ENCODE measurements around the gene CBX5. TPM values are rescaled to one million over a fixed set of nuclear protein-coding genes. Genes with fewer than 3 reads are reported as not detected.
"Not testable (repeated sequence)": the region's sequence is repeated elsewhere in the genome, so short reads cannot be mapped to it uniquely, and the experiment has no call there.

Gene CBX5
- total RNA-seq, 1 donor from 2014 or later: 271 TPM

GRCh38 chr12:54197431-54197909 is 82.5 kb downstream of the CBX5 start:
- H3K4me1 Mint-ChIP-seq (ENCODE audit: low read depth): peaks cover 12% of the 10 kb centered on the region
- no peaks in the 10 kb centered on the region for H3K36me3 Mint-ChIP-seq (ENCODE audit: insufficient read depth)
- peaks cover 75% of the 10 kb centered on the region for H3K27me3 Mint-ChIP-seq
- no peak for DNase-seq (ENCODE audit: low spot score, unreplicated experiment)
- no peak for TF ChIP-seq CTCF (IDR thresholded peaks at IDR 0.05; ENCODE audit: unreplicated experiment)
- H3K9me3 Mint-ChIP-seq (ENCODE audit: low read depth): no peaks in the 10 kb centered on the region
- H3K27ac Mint-ChIP-seq: no peak overlapping the region
- no peak overlapping the region for H3K4me3 Mint-ChIP-seq (ENCODE audit: low read depth)

GRCh38 chr12:54197010-54197409 is 82.9 kb downstream of the CBX5 start:
- no peak for DNase-seq (ENCODE audit: low spot score, unreplicated experiment)
- Mint-ChIP-seq H3K27ac (no peak overlapping the region), H3K27me3 (peaks cover 75% of the 10 kb centered on the region), H3K9me3 (ENCODE audit: low read depth) (no peaks in the 10 kb centered on the region), H3K4me3 (ENCODE audit: low read depth) (no peak overlapping the region), H3K4me1 (ENCODE audit: low read depth) (peaks cover 12% of the 10 kb centered on the region), H3K36me3 (ENCODE audit: insufficient read depth) (no peaks in the 10 kb centered on the region)
- no peak for TF ChIP-seq CTCF (IDR thresholded peaks at IDR 0.05; ENCODE audit: unreplicated experiment)

- DNase-seq (ENCODE audit: low spot score, unreplicated experiment): no peak
- Mint-ChIP-seq H3K27ac (no peak overlapping the region), H3K4me3 (ENCODE audit: low read depth) (no peak overlapping the region), H3K9me3 (ENCODE audit: low read depth) (no peaks in the 10 kb centered on the region), H3K4me1 (ENCODE audit: low read depth) (peaks cover 12% of the 10 kb centered on the region), H3K36me3 (ENCODE audit: insufficient read depth) (no peaks in the 10 kb centered on the region), H3K27me3 (peaks cover 71% of the 10 kb centered on the region)
- no peak for TF ChIP-seq CTCF (IDR thresholded peaks at IDR 0.05; ENCODE audit: unreplicated experiment)
Measured at GRCh38 chr12:54196396-54196795, 83.5 kb downstream of the CBX5 start.

GRCh38 chr12:54195737-54196347 is 84.1 kb downstream of the CBX5 start:
- no peak for TF ChIP-seq CTCF (IDR thresholded peaks at IDR 0.05; ENCODE audit: unreplicated experiment)
- H3K4me1 Mint-ChIP-seq (ENCODE audit: low read depth): peaks cover 14% of the 10 kb centered on the region
- H3K9me3 Mint-ChIP-seq (ENCODE audit: low read depth): no peaks in the 10 kb centered on the region
- peaks cover 67% of the 10 kb centered on the region for H3K27me3 Mint-ChIP-seq
- H3K4me3 Mint-ChIP-seq (ENCODE audit: low read depth): no peak overlapping the region
- no peak overlapping the region for H3K27ac Mint-ChIP-seq
- H3K36me3 Mint-ChIP-seq (ENCODE audit: insufficient read depth): no peaks in the 10 kb centered on the region
- no peak for DNase-seq (ENCODE audit: low spot score, unreplicated experiment)

GRCh38 chr12:54195080-54195736 is 84.7 kb downstream of the CBX5 start:
- no peak overlapping the region for H3K4me3 Mint-ChIP-seq (ENCODE audit: low read depth)
- TF ChIP-seq CTCF (IDR thresholded peaks at IDR 0.05; ENCODE audit: unreplicated experiment): no peak
- H3K9me3 Mint-ChIP-seq (ENCODE audit: low read depth): no peaks in the 10 kb centered on the region
- peaks cover 64% of the 10 kb centered on the region for H3K27me3 Mint-ChIP-seq
- no peak overlapping the region for H3K27ac Mint-ChIP-seq
- DNase-seq (ENCODE audit: low spot score, unreplicated experiment): no peak
- peaks cover 14% of the 10 kb centered on the region for H3K4me1 Mint-ChIP-seq (ENCODE audit: low read depth)
- H3K36me3 Mint-ChIP-seq (ENCODE audit: insufficient read depth): no peaks in the 10 kb centered on the region

GRCh38 chr12:54194611-54195010 is 85.3 kb downstream of the CBX5 start:
- not testable (repeated sequence) for H3K36me3 Mint-ChIP-seq (ENCODE audit: insufficient read depth); H3K27ac Mint-ChIP-seq; H3K9me3 Mint-ChIP-seq (ENCODE audit: low read depth); H3K4me3 Mint-ChIP-seq (ENCODE audit: low read depth); DNase-seq (ENCODE audit: low spot score, unreplicated experiment)
- peaks cover 14% of the 10 kb centered on the region for H3K4me1 Mint-ChIP-seq (ENCODE audit: low read depth)
- H3K27me3 Mint-ChIP-seq: peaks cover 59% of the 10 kb centered on the region
